PC-3 (cell line): ENCODE measurements around the gene SLC12A3. TPM values are rescaled to one million over a fixed set of nuclear protein-coding genes. Genes with fewer than 3 reads are reported as not detected.

Experiments used
- ATAC-seq: fragments of 200-7000 bp; cut with Tn5 transposase; 2 replicates; pipeline ENCODE4 v1.9.1; 2020; ENCODE audit warnings: mild to moderate bottlenecking, moderate library complexity
- BruUV-seq: library from RNA; stranded (reverse); fragments of 400-500 nt; replicated peaks from 2 replicates; lab custom pipeline; 2021; lab: Mats Ljungman, UMichigan
- CTCF ChIA-PET: fragments of 300-600 bp; sonication (Branson Sonifier 250); formaldehyde crosslinking; loops from one replicate; lab custom pipeline; 2022; ENCODE audit warnings: antibody characterized with exemption; lab: Charles Lee
- POLR2A ChIA-PET: fragments of 300-600 bp; sonication (Branson Sonifier 250); formaldehyde crosslinking; loops from one replicate; lab custom pipeline; 2022; ENCODE audit warnings: antibody characterized with exemption; ENCODE audit not compliant: unreplicated experiment; lab: Charles Lee
- DNase-seq: peaks from one replicate; pipeline ENCODE4 v3.0.0-alpha.2; 2015
- H2AFZ ChIP-seq: fragments of 300-600 bp; sonication (generic); 2 replicates; pipeline ENCODE4 v1.6.0; 2016; ENCODE audit warnings: antibody characterized with exemption, low read length
- H3F3A ChIP-seq: fragments of 300-600 bp; sonication (generic); one replicate; pipeline ENCODE4 v1.6.0; 2017; ENCODE audit warnings: antibody characterized with exemption, low read length, control low read depth, mild to moderate bottlenecking; ENCODE audit not compliant: unreplicated experiment
- H3K27ac ChIP-seq: fragments of 300-600 bp; sonication (generic); 2 replicates; pipeline ENCODE4 v1.5.1; 2016; ENCODE audit warnings: mild to moderate bottlenecking, low read length
- H3K27me3 ChIP-seq: fragments of 300-600 bp; sonication (generic); 2 replicates; pipeline ENCODE4 v1.6.1; 2016; ENCODE audit warnings: low read length, mixed read lengths
- H3K36me3 ChIP-seq: fragments of 300-600 bp; sonication (generic); 2 replicates; pipeline ENCODE4 v1.6.1; 2016; ENCODE audit warnings: low read depth, mixed run types, low read length, mixed read lengths
- H3K4me1 ChIP-seq: fragments of 300-600 bp; sonication (generic); 2 replicates; pipeline ENCODE4 v1.5.1; 2016; ENCODE audit warnings: low read length; ENCODE audit not compliant: insufficient read depth
- H3K4me2 ChIP-seq: fragments of 300-600 bp; sonication (generic); 2 replicates; pipeline ENCODE4 v1.6.0; 2016; ENCODE audit warnings: low read length
- H3K4me3 ChIP-seq: fragments of 300-600 bp; sonication (generic); 2 replicates; pipeline ENCODE4 v1.5.1; 2016; ENCODE audit warnings: mild to moderate bottlenecking, low read length, mixed read lengths
- H3K79me2 ChIP-seq: fragments of 300-600 bp; sonication (generic); 2 replicates; pipeline ENCODE4 v1.6.1; 2017; ENCODE audit warnings: low read length, mixed read lengths
- H3K9ac ChIP-seq: fragments of 300-600 bp; sonication (generic); 2 replicates; pipeline ENCODE4 v1.6.0; 2016; ENCODE audit warnings: mild to moderate bottlenecking, low read length
- H3K9me2 ChIP-seq: fragments of 300-600 bp; sonication (generic); replicated peaks from 2 replicates; pipeline ENCODE4 v1.6.1; 2016; ENCODE audit warnings: mixed run types, low read length, mixed read lengths
- H3K9me3 ChIP-seq: fragments of 300-600 bp; sonication (generic); 2 replicates; pipeline ENCODE4 v1.6.1; 2016; ENCODE audit warnings: low read length, mixed read lengths
- H4K20me1 ChIP-seq: fragments of 300-600 bp; sonication (generic); 2 replicates; pipeline ENCODE4 v1.6.1; 2016; ENCODE audit warnings: low read length, mixed read lengths
- CTCF ChIP-seq: fragments of 300-600 bp; sonication (generic); conservative IDR thresholded peaks from 2 replicates; pipeline ENCODE4 v1.5.1; 2017; ENCODE audit warnings: antibody characterized with exemption, low read depth, mild to moderate bottlenecking, low read length
- EZH2 ChIP-seq: fragments of 300-600 bp; sonication (generic); IDR thresholded peaks from one replicate; pipeline ENCODE4 v1.6.1; 2017; ENCODE audit warnings: antibody characterized with exemption, mild to moderate bottlenecking, low read length; ENCODE audit not compliant: unreplicated experiment
- EZH2phosphoT487 ChIP-seq: fragments of 300-600 bp; sonication (generic); IDR thresholded peaks from 2 replicates; pipeline ENCODE4 v1.6.1; 2018; ENCODE audit warnings: mild to moderate bottlenecking, antibody characterized with exemption, low read length, borderline replicate concordance
- intact Hi-C: fragments of 100-400 bp; cut with micrococcal nuclease; formaldehyde crosslinking; loops from 2 replicates; pipeline ENCODE4 v1.9.0; 2023
- total RNA-seq: library from RNA; depleted of rRNA; stranded (reverse); fragments of >200 nt; gene quantifications from 2 replicates; pipeline ENCODE4 v1.2.3, GENCODE V29; 2014

The SLC12A3 gene
- total RNA-seq, 1 experiment from 2014 or later, result not detected

GRCh38 chr16:56835320-56835719 is 29.7 kb upstream of the SLC12A3 start:
- POLR2A ChIA-PET, result no interaction called here
- H3K27ac ChIP-seq, result no peak overlapping the region
- intact Hi-C loops, result no loop called here

GRCh38 chr16:56836410-56837230 is 28.4 kb upstream of the SLC12A3 start:
- intact Hi-C loops, result no loop called here
- CTCF ChIA-PET, result no interaction called here
- Histone ChIP-seq H3K4me3 (no peak overlapping the region), H3K4me1 (no peaks in the 10 kb centered on the region), H3K27ac (no peak overlapping the region), H3F3A (no peaks in the 10 kb centered on the region), H3K9me2 (no peaks in the 10 kb centered on the region), H3K9ac (no peak overlapping the region), H3K9me3 (no peaks in the 10 kb centered on the region), H2AFZ (no peak overlapping the region), H3K4me2 (no peak overlapping the region), H4K20me1 (no peaks in the 10 kb centered on the region), H3K79me2 (no peaks in the 10 kb centered on the region), H3K36me3 (peaks cover 17% of the 10 kb centered on the region), H3K27me3 (no peaks in the 10 kb centered on the region)
- no peak for TF ChIP-seq EZH2
- TF ChIP-seq EZH2phosphoT487, result no peak
- no peak for TF ChIP-seq CTCF
- no peak for ATAC-seq
- BruUV-seq, result no TSS peak
- no peak for DNase-seq
- POLR2A ChIA-PET, result no interaction called here

More at GRCh38 chr16:56835320-56835719, 29.7 kb upstream of the SLC12A3 start:
- no peak for TF ChIP-seq CTCF
- TF ChIP-seq EZH2phosphoT487, result no peak
- TF ChIP-seq EZH2, result no peak
- CTCF ChIA-PET, result no interaction called here
- Histone ChIP-seq H3F3A (no peaks in the 10 kb centered on the region), H3K9me3 (no peaks in the 10 kb centered on the region), H3K79me2 (no peaks in the 10 kb centered on the region), H2AFZ (no peak overlapping the region), H3K4me3 (no peak overlapping the region), H4K20me1 (no peaks in the 10 kb centered on the region), H3K27me3 (no peaks in the 10 kb centered on the region), H3K9me2 (no peaks in the 10 kb centered on the region), H3K36me3 (peaks cover 17% of the 10 kb centered on the region), H3K9ac (no peak overlapping the region), H3K4me1 (no peaks in the 10 kb centered on the region), H3K4me2 (no peak overlapping the region)
- ATAC-seq (no peak), DNase-seq (no peak)
- BruUV-seq, result no TSS peak
